ENCODE results near the gene ZNF775. TPM values are rescaled to one million over a fixed set of nuclear protein-coding genes. Genes with fewer than 3 reads are reported as not detected.

Gene ZNF775
- total and polyA plus RNA-seq, 3 experiments from 2014 or later, result 6.0 to 8.7 (median 6.0) TPM

GRCh38 chr7:150431839-150432658 lies 52.9 kb downstream of the ZNF775 start:
- no peaks in the 10 kb centered on the region for H3K36me3 Mint-ChIP-seq
- peak overlapping the region in 2 of 8 donors; percentile 2 to 55 for H3K27ac Mint-ChIP-seq
- ChIA-PET POLR2A (no interaction called here), CTCF (no interaction called here)
- peaks cover 7 to 10% of the 10 kb centered on the region in 2 donors for H3K27me3 Mint-ChIP-seq
- H3K27me3 ChIP-seq (ENCODE audit: insufficient read depth, low read length, poor library complexity, severe bottlenecking), result no peaks in the 10 kb centered on the region
- H3K36me3 ChIP-seq (ENCODE audit: insufficient read depth, low read length), result no peaks in the 10 kb centered on the region
- no peaks in the 10 kb centered on the region for H3K9me3 ChIP-seq (ENCODE audit: low read length)
- no peak overlapping the region for H3K27ac ChIP-seq (ENCODE audit: low read depth, low read length)
- no peak overlapping the region for H3K4me3 Mint-ChIP-seq
- no peak for DNase-seq
- no peak overlapping the region for H3K4me3 ChIP-seq (ENCODE audit: low read length)
- H3K4me1 ChIP-seq (ENCODE audit: insufficient read depth, low read length), result peaks cover 6% of the 10 kb centered on the region
- no peaks in the 10 kb centered on the region for H3K9me3 Mint-ChIP-seq
- peaks cover 8 to 18% (median 18%) of the 10 kb centered on the region in 3 donors for H3K4me1 Mint-ChIP-seq

GRCh38 chr7:150432915-150433892 lies 54.1 kb downstream of the ZNF775 start:
- Histone ChIP-seq H3K27ac (ENCODE audit: low read depth, low read length) (peak overlapping the region; percentile 40), H3K36me3 (ENCODE audit: insufficient read depth, low read length) (no peaks in the 10 kb centered on the region), H3K9me3 (ENCODE audit: low read length) (no peaks in the 10 kb centered on the region), H3K4me1 (ENCODE audit: insufficient read depth, low read length) (peaks cover 6% of the 10 kb centered on the region), H3K27me3 (ENCODE audit: insufficient read depth, low read length, poor library complexity, severe bottlenecking) (no peaks in the 10 kb centered on the region), H3K4me3 (ENCODE audit: low read length) (no peak overlapping the region)
- Mint-ChIP-seq H3K27me3 (peaks cover 4 to 10% of the 10 kb centered on the region in 2 donors), H3K4me3 (peak overlapping the region in 5 of 7 donors; percentile 47 to 73 (median 64)), H3K4me1 (peaks cover 8 to 18% (median 18%) of the 10 kb centered on the region in 3 donors), H3K9me3 (no peaks in the 10 kb centered on the region), H3K36me3 (no peaks in the 10 kb centered on the region), H3K27ac (peak overlapping the region in 6 of 8 donors; percentile 27 to 85 (median 52))
- ChIA-PET CTCF (interaction anchor here (0.6 to 1.1 kb wide), 3 partner anchors 16 to 112 kb away, joined by 3 read pairs; a partner anchor contains a TSS), POLR2A (no interaction called here)
- no peak for DNase-seq

- no peak overlapping the region for H3K27ac ChIP-seq (ENCODE audit: low read depth, low read length)
- Mint-ChIP-seq H3K4me3 (no peak overlapping the region), H3K27me3 (peaks cover 4 to 10% of the 10 kb centered on the region in 2 donors), H3K9me3 (no peaks in the 10 kb centered on the region), H3K27ac (no peak overlapping the region), H3K36me3 (no peaks in the 10 kb centered on the region), H3K4me1 (peaks cover 11 to 18% (median 15%) of the 10 kb centered on the region in 3 donors)
- ChIA-PET POLR2A (no interaction called here), CTCF (interaction anchor here (0.9 kb wide), 1 partner anchor 15 kb away, joined by 3 read pairs; no protein-coding TSS in a partner anchor)
- H3K9me3 ChIP-seq (ENCODE audit: low read length), result no peaks in the 10 kb centered on the region
- DNase-seq, result no peak
- H3K36me3 ChIP-seq (ENCODE audit: insufficient read depth, low read length), result no peaks in the 10 kb centered on the region
- no peaks in the 10 kb centered on the region for H3K27me3 ChIP-seq (ENCODE audit: insufficient read depth, low read length, poor library complexity, severe bottlenecking)
- H3K4me1 ChIP-seq (ENCODE audit: insufficient read depth, low read length), result peaks cover 6% of the 10 kb centered on the region
- no peak overlapping the region for H3K4me3 ChIP-seq (ENCODE audit: low read length)
Observed at GRCh38 chr7:150434240-150434639, 55.1 kb downstream of the ZNF775 start.

GRCh38 chr7:150435047-150435389 lies 55.9 kb downstream of the ZNF775 start:
- H3K9me3 ChIP-seq (ENCODE audit: low read length), result no peaks in the 10 kb centered on the region
- H3K4me3 Mint-ChIP-seq, result no peak overlapping the region
- H3K27ac ChIP-seq (ENCODE audit: low read depth, low read length), result no peak overlapping the region
- H3K27me3 ChIP-seq (ENCODE audit: insufficient read depth, low read length, poor library complexity, severe bottlenecking), result no peaks in the 10 kb centered on the region
- POLR2A ChIA-PET, result no interaction called here
- no peak for DNase-seq
- H3K36me3 Mint-ChIP-seq, result no peaks in the 10 kb centered on the region
- H3K27me3 Mint-ChIP-seq, result peaks cover 4 to 6% of the 10 kb centered on the region in 2 donors
- H3K27ac Mint-ChIP-seq, result no peak overlapping the region
- H3K9me3 Mint-ChIP-seq, result no peaks in the 10 kb centered on the region
- no peaks in the 10 kb centered on the region for H3K36me3 ChIP-seq (ENCODE audit: insufficient read depth, low read length)
- H3K4me3 ChIP-seq (ENCODE audit: low read length), result no peak overlapping the region
- CTCF ChIA-PET, result no interaction called here
- H3K4me1 Mint-ChIP-seq, result peaks cover 17 to 21% (median 19%) of the 10 kb centered on the region in 3 donors
- H3K4me1 ChIP-seq (ENCODE audit: insufficient read depth, low read length), result peaks cover 6% of the 10 kb centered on the region

- Histone ChIP-seq H3K27ac (ENCODE audit: low read depth, low read length) (no peak overlapping the region), H3K36me3 (ENCODE audit: insufficient read depth, low read length) (no peaks in the 10 kb centered on the region), H3K4me1 (ENCODE audit: insufficient read depth, low read length) (peaks cover 6% of the 10 kb centered on the region), H3K9me3 (ENCODE audit: low read length) (no peaks in the 10 kb centered on the region), H3K4me3 (ENCODE audit: low read length) (no peak overlapping the region), H3K27me3 (ENCODE audit: insufficient read depth, low read length, poor library complexity, severe bottlenecking) (no peaks in the 10 kb centered on the region)
- Mint-ChIP-seq H3K36me3 (no peaks in the 10 kb centered on the region), H3K4me1 (peaks cover 22 to 27% (median 24%) of the 10 kb centered on the region in 3 donors), H3K27ac (peak overlapping the region in 1 of 8 donors; percentile 68), H3K9me3 (no peaks in the 10 kb centered on the region), H3K4me3 (no peak overlapping the region), H3K27me3 (peaks cover 3 to 4% of the 10 kb centered on the region in 2 donors)
- no peak for DNase-seq
- ChIA-PET CTCF (no interaction called here), POLR2A (no interaction called here)
Observed at GRCh38 chr7:150435390-150436073, 56.4 kb downstream of the ZNF775 start.

GRCh38 chr7:150439967-150440366 lies 60.8 kb downstream of the ZNF775 start:
- no peaks in the 10 kb centered on the region for H3K27me3 ChIP-seq (ENCODE audit: insufficient read depth, low read length, poor library complexity, severe bottlenecking)
- H3K36me3 ChIP-seq (ENCODE audit: insufficient read depth, low read length), result no peaks in the 10 kb centered on the region
- H3K27ac Mint-ChIP-seq, result peak overlapping the region in 2 of 8 donors; percentile 1 to 47
- POLR2A ChIA-PET, result no interaction called here
- peaks cover 7 to 19% (median 11%) of the 10 kb centered on the region in 3 donors for H3K4me1 Mint-ChIP-seq
- DNase-seq, result no peak
- H3K4me1 ChIP-seq (ENCODE audit: insufficient read depth, low read length), result no peaks in the 10 kb centered on the region
- H3K9me3 Mint-ChIP-seq, result peaks cover 0 to 10% (median 2%) of the 10 kb centered on the region in 5 donors
- no peaks in the 10 kb centered on the region for H3K27me3 Mint-ChIP-seq
- peaks cover 8% of the 10 kb centered on the region for H3K9me3 ChIP-seq (ENCODE audit: low read length)
- H3K4me3 ChIP-seq (ENCODE audit: low read length), result no peak overlapping the region
- H3K4me3 Mint-ChIP-seq, result peak overlapping the region in 2 of 7 donors; percentile 0 to 2
- CTCF ChIA-PET, result interaction anchor here (1.0 kb wide), 1 partner anchor 9 kb away, joined by 3 read pairs; no protein-coding TSS in a partner anchor
- no peak overlapping the region for H3K27ac ChIP-seq (ENCODE audit: low read depth, low read length)
- peaks cover 0 to 12% (median 3%) of the 10 kb centered on the region in 3 donors for H3K36me3 Mint-ChIP-seq

- peaks cover 8% of the 10 kb centered on the region for H3K9me3 ChIP-seq (ENCODE audit: low read length)
- no peaks in the 10 kb centered on the region for H3K27me3 ChIP-seq (ENCODE audit: insufficient read depth, low read length, poor library complexity, severe bottlenecking)
- POLR2A ChIA-PET, result no interaction called here
- no peak for DNase-seq
- H3K27ac ChIP-seq (ENCODE audit: low read depth, low read length), result no peak overlapping the region
- Mint-ChIP-seq H3K9me3 (peaks cover 0 to 10% (median 2%) of the 10 kb centered on the region in 5 donors), H3K27me3 (no peaks in the 10 kb centered on the region), H3K4me3 (no peak overlapping the region), H3K27ac (no peak overlapping the region), H3K36me3 (peaks cover 0 to 12% (median 3%) of the 10 kb centered on the region in 3 donors), H3K4me1 (peaks cover 10 to 25% (median 15%) of the 10 kb centered on the region in 3 donors)
- H3K4me3 ChIP-seq (ENCODE audit: low read length), result no peak overlapping the region
- H3K4me1 ChIP-seq (ENCODE audit: insufficient read depth, low read length), result peaks cover 5% of the 10 kb centered on the region
- CTCF ChIA-PET, result no interaction called here
- no peaks in the 10 kb centered on the region for H3K36me3 ChIP-seq (ENCODE audit: insufficient read depth, low read length)
Observed at GRCh38 chr7:150441524-150441923, 62.4 kb downstream of the ZNF775 start.

All from CD8-positive, alpha-beta memory T cell (primary cell).